Sigmoid colon (tissue), 4 donors: ENCODE data around the gene SDHAF2.

Source experiments
- CTCF ChIP-seq, 4 experiments: fragments of 450-650 bp in 3 of 4; fragments of 200-600 bp in 1 of 4; IDR thresholded peaks; one replicate each; pipeline ENCODE4 v1.5.1; 2016 to 2019; ENCODE audit warnings: antibody characterized with exemption in 4 of 4, mild to moderate bottlenecking in 3 of 4, moderate library complexity in 2 of 4
- EP300 ChIP-seq, 4 donors: sonication (generic); formaldehyde crosslinking; IDR thresholded peaks; one replicate each; pipeline ENCODE4 v1.6.1; 2017; ENCODE audit warnings: antibody characterized with exemption in 4 of 4
- POLR2A ChIP-seq, 2 donors: fragments of 450-650 bp; IDR thresholded peaks; one replicate each; pipeline ENCODE4 v1.6.1; 2016; ENCODE audit warnings: antibody characterized with exemption in 2 of 2, mild to moderate bottlenecking in 2 of 2, moderate library complexity in 2 of 2

GRCh38 chr11:61477727-61478148, 47.8 kb downstream of the SDHAF2 start:
- TF ChIP-seq POLR2A (IDR thresholded peaks at IDR 0.05) (no peak), EP300 (IDR thresholded peaks at IDR 0.05) (no peak), CTCF (IDR thresholded peaks at IDR 0.05) (peak; percentile 81 to 95 (median 92))
